GM23338 (cell line): Measurements from ENCODE around the gene DNAH8. TPM values are rescaled to one million over a fixed set of nuclear protein-coding genes. Genes with fewer than 3 reads are reported as not detected.

Experiments used
- ATAC-seq: fragments of 200-7000 bp; cut with Tn5 transposase; 3 replicates; pipeline ENCODE4 v1.9.1; 2020
- DNase-seq: peaks from one replicate; pipeline ENCODE4 v3.0.0-alpha.2; 2015; ENCODE audit warnings: low spot score
- H2AFZ ChIP-seq: fragments of 200-600 bp; sonication (generic); 2 replicates; pipeline ENCODE4 v1.8.0; 2016; ENCODE audit warnings: antibody characterized with exemption, mild to moderate bottlenecking, moderate library complexity
- H3F3A ChIP-seq: fragments of 200-600 bp; sonication (generic); replicated peaks from 2 replicates; pipeline ENCODE4 v1.8.0; 2017; ENCODE audit warnings: antibody characterized with exemption, mixed run types, low read depth
- H3K27ac ChIP-seq: fragments of 200-600 bp; sonication (generic); 2 replicates; pipeline ENCODE4 v1.6.1; 2016; ENCODE audit warnings: low read depth
- H3K27me3 ChIP-seq: fragments of 200-600 bp; sonication (generic); 2 replicates; pipeline ENCODE4 v1.8.0; 2016; ENCODE audit warnings: mild to moderate bottlenecking, mixed run types, moderate library complexity; ENCODE audit not compliant: insufficient read depth
- H3K36me3 ChIP-seq: fragments of 200-600 bp; sonication (generic); 2 replicates; pipeline ENCODE4 v1.8.0; 2016; ENCODE audit warnings: mild to moderate bottlenecking; ENCODE audit not compliant: insufficient read depth
- H3K4me1 ChIP-seq: fragments of 200-600 bp; sonication (generic); 2 replicates; pipeline ENCODE4 v1.8.0; 2016; ENCODE audit warnings: mild to moderate bottlenecking, moderate library complexity; ENCODE audit not compliant: insufficient read depth
- H3K4me2 ChIP-seq: fragments of 200-600 bp; sonication (generic); 2 replicates; pipeline ENCODE4 v1.7.1; 2017; ENCODE audit warnings: mixed run types
- H3K4me3 ChIP-seq: fragments of 200-600 bp; sonication (generic); 2 replicates; pipeline ENCODE4 v1.6.1; 2016; ENCODE audit warnings: mixed run types
- H3K79me2 ChIP-seq: fragments of 200-600 bp; sonication (generic); replicated peaks from 2 replicates; pipeline ENCODE4 v1.8.0; 2017; ENCODE audit warnings: mild to moderate bottlenecking; ENCODE audit not compliant: insufficient read depth
- H3K9me2 ChIP-seq: fragments of 200-600 bp; sonication (generic); 2 replicates; pipeline ENCODE4 v1.8.0; 2017; ENCODE audit not compliant: insufficient read depth
- H4K20me1 ChIP-seq: fragments of 200-600 bp; sonication (generic); replicated peaks from 2 replicates; pipeline ENCODE4 v1.8.0; 2017; ENCODE audit warnings: mild to moderate bottlenecking; ENCODE audit not compliant: insufficient read depth
- H3K27ac Mint-ChIP-seq: 2 replicates; pipeline ENCODE4 v1.8.0; 2020; ENCODE audit warnings: inconsistent platforms, mild to moderate bottlenecking, moderate library complexity, mixed read lengths
- H3K27me3 Mint-ChIP-seq: 3 replicates; pipeline ENCODE4 v1.8.0; 2022; ENCODE audit warnings: low read depth, mild to moderate bottlenecking, moderate library complexity, mixed read lengths, inconsistent platforms; ENCODE audit not compliant: insufficient read depth, poor library complexity
- H3K36me3 Mint-ChIP-seq: 3 replicates; pipeline ENCODE4 v1.8.0; 2021; ENCODE audit warnings: low read depth, mild to moderate bottlenecking, inconsistent platforms, moderate library complexity, mixed read lengths
- H3K4me1 Mint-ChIP-seq: 3 replicates; pipeline ENCODE4 v1.8.0; 2020; ENCODE audit warnings: mild to moderate bottlenecking, inconsistent platforms, mixed read lengths
- H3K4me3 Mint-ChIP-seq: 3 replicates; pipeline ENCODE4 v1.8.0; 2021; ENCODE audit warnings: moderate library complexity, mild to moderate bottlenecking, inconsistent platforms, mixed read lengths
- H3K9me3 Mint-ChIP-seq: 3 replicates; pipeline ENCODE4 v1.8.0; 2020; ENCODE audit warnings: moderate library complexity, mild to moderate bottlenecking, inconsistent platforms, mixed read lengths
- CREB1 ChIP-seq: fragments of 250-450 bp; sonication (Bioruptor Pico); IDR thresholded peaks from 2 replicates; pipeline ENCODE4 v1.5.0; 2020; ENCODE audit warnings: low read depth, mild to moderate bottlenecking, moderate library complexity
- EZH2 ChIP-seq: fragments of 200-600 bp; sonication (generic); IDR thresholded peaks from one replicate; pipeline ENCODE4 v1.8.0; 2017; ENCODE audit warnings: antibody characterized with exemption, mild to moderate bottlenecking, low read depth; ENCODE audit not compliant: unreplicated experiment
- EZH2phosphoT487 ChIP-seq: fragments of 200-600 bp; sonication (generic); IDR thresholded peaks from one replicate; pipeline ENCODE4 v1.8.1; 2018; ENCODE audit warnings: antibody characterized with exemption; ENCODE audit not compliant: unreplicated experiment
- JUNB ChIP-seq: IDR thresholded peaks from one replicate; pipeline ENCODE4 v1.6.1; 2016; ENCODE audit warnings: antibody characterized with exemption; ENCODE audit not compliant: unreplicated experiment
- NANOG ChIP-seq: IDR thresholded peaks from 2 replicates; pipeline ENCODE4 v1.6.1; 2016; ENCODE audit warnings: antibody characterized with exemption, borderline replicate concordance
- POLR2AphosphoS5 ChIP-seq: IDR thresholded peaks from 2 replicates; pipeline ENCODE4 v1.6.1; 2016; ENCODE audit warnings: antibody characterized with exemption, low read depth
- STAT1 ChIP-seq: IDR thresholded peaks from one replicate; pipeline ENCODE4 v1.6.1; 2016; ENCODE audit warnings: antibody characterized with exemption; ENCODE audit not compliant: unreplicated experiment
- ZNF114 ChIP-seq: fragments of 250-450 bp; sonication (Bioruptor Pico); IDR thresholded peaks from 2 replicates; pipeline ENCODE4 v1.5.0; 2020; ENCODE audit warnings: mild to moderate bottlenecking, moderate library complexity
- ZNF331 ChIP-seq: fragments of 250-450 bp; sonication (Bioruptor Pico); IDR thresholded peaks from 2 replicates; pipeline ENCODE4 v1.5.0; 2020; ENCODE audit warnings: low read depth, mild to moderate bottlenecking, moderate library complexity
- polyA plus RNA-seq: library from polyadenylated mRNA; unstranded; fragments of >200 nt; fragmentation: Nextera tagmentation; extraction: Ambion mirVana; gene quantifications from 2 replicates; pipeline ENCODE4 v1.2.1, GENCODE V29; 2016
- total RNA-seq: library from RNA; depleted of rRNA; stranded (reverse); fragments of >200 nt; shearing (Covaris generic); gene quantifications from 2 replicates; pipeline ENCODE4 v1.2.3, GENCODE V29; 2014
- TF ChIP-seq, protein P1 (sequence below): IDR thresholded peaks from 2 replicates; pipeline ENCODE4 v1.6.1; 2016; ENCODE audit warnings: antibody characterized with exemption
- TF ChIP-seq, protein P2 (sequence below): fragments of 250-450 bp; sonication (Bioruptor Pico); IDR thresholded peaks from 2 replicates; pipeline ENCODE4 v1.5.0; 2020; ENCODE audit warnings: mild to moderate bottlenecking, moderate library complexity
- TF ChIP-seq, protein P3 (sequence below), 2 experiments: fragments of 200-600 bp in 1 of 2; sonication (generic) in 1 of 2; conservative IDR thresholded peaks; 2 replicates each; pipeline versions ENCODE4 v1.5.1 to v1.6.1; 2016 to 2017; ENCODE audit warnings: antibody characterized with exemption in 2 of 2, low read depth in 2 of 2, mild to moderate bottlenecking in 2 of 2, moderate library complexity in 1 of 2

DNAH8 gene
- total and polyA plus RNA-seq, 2 experiments from 2014 or later = 0.02 TPM; not detected in 1

DNA sequence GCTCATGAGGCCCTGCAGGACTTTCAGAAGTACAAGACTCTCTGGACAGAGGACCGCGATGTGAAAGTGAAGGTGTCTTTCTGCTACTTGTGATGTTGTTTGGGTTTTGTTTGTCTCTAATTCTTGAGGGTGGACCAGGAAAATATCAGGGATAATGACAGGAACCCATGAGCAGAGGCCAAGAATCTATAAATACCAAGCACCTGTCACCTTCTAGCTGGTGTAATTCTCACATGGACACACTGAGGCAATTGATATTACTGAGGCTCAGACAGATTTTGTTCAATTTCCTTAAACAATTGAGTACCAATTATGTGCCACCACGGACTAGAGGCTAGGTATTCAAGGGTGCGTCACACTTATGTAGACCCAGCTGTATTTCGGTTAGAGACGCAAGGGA, 107.9 kb downstream of the DNAH8 start:
- DNase-seq (no peak), ATAC-seq (no peak)
- H3K36me3 Mint-ChIP-seq = no peaks in the 10 kb centered on the region
- no peak for TF ChIP-seq ZNF114 (CRISPR knock-in tag)
- no peak for TF ChIP-seq STAT1
- TF ChIP-seq CREB1 (CRISPR knock-in tag) = no peak
- no peak for TF ChIP-seq JUNB
- TF ChIP-seq, protein P1, sequence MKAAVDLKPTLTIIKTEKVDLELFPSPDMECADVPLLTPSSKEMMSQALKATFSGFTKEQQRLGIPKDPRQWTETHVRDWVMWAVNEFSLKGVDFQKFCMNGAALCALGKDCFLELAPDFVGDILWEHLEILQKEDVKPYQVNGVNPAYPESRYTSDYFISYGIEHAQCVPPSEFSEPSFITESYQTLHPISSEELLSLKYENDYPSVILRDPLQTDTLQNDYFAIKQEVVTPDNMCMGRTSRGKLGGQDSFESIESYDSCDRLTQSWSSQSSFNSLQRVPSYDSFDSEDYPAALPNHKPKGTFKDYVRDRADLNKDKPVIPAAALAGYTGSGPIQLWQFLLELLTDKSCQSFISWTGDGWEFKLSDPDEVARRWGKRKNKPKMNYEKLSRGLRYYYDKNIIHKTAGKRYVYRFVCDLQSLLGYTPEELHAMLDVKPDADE = no peak
- no peak for TF ChIP-seq ZNF331 (CRISPR knock-in tag)
- no peak for TF ChIP-seq POLR2AphosphoS5
- no peak for TF ChIP-seq NANOG
- TF ChIP-seq, protein P2, sequence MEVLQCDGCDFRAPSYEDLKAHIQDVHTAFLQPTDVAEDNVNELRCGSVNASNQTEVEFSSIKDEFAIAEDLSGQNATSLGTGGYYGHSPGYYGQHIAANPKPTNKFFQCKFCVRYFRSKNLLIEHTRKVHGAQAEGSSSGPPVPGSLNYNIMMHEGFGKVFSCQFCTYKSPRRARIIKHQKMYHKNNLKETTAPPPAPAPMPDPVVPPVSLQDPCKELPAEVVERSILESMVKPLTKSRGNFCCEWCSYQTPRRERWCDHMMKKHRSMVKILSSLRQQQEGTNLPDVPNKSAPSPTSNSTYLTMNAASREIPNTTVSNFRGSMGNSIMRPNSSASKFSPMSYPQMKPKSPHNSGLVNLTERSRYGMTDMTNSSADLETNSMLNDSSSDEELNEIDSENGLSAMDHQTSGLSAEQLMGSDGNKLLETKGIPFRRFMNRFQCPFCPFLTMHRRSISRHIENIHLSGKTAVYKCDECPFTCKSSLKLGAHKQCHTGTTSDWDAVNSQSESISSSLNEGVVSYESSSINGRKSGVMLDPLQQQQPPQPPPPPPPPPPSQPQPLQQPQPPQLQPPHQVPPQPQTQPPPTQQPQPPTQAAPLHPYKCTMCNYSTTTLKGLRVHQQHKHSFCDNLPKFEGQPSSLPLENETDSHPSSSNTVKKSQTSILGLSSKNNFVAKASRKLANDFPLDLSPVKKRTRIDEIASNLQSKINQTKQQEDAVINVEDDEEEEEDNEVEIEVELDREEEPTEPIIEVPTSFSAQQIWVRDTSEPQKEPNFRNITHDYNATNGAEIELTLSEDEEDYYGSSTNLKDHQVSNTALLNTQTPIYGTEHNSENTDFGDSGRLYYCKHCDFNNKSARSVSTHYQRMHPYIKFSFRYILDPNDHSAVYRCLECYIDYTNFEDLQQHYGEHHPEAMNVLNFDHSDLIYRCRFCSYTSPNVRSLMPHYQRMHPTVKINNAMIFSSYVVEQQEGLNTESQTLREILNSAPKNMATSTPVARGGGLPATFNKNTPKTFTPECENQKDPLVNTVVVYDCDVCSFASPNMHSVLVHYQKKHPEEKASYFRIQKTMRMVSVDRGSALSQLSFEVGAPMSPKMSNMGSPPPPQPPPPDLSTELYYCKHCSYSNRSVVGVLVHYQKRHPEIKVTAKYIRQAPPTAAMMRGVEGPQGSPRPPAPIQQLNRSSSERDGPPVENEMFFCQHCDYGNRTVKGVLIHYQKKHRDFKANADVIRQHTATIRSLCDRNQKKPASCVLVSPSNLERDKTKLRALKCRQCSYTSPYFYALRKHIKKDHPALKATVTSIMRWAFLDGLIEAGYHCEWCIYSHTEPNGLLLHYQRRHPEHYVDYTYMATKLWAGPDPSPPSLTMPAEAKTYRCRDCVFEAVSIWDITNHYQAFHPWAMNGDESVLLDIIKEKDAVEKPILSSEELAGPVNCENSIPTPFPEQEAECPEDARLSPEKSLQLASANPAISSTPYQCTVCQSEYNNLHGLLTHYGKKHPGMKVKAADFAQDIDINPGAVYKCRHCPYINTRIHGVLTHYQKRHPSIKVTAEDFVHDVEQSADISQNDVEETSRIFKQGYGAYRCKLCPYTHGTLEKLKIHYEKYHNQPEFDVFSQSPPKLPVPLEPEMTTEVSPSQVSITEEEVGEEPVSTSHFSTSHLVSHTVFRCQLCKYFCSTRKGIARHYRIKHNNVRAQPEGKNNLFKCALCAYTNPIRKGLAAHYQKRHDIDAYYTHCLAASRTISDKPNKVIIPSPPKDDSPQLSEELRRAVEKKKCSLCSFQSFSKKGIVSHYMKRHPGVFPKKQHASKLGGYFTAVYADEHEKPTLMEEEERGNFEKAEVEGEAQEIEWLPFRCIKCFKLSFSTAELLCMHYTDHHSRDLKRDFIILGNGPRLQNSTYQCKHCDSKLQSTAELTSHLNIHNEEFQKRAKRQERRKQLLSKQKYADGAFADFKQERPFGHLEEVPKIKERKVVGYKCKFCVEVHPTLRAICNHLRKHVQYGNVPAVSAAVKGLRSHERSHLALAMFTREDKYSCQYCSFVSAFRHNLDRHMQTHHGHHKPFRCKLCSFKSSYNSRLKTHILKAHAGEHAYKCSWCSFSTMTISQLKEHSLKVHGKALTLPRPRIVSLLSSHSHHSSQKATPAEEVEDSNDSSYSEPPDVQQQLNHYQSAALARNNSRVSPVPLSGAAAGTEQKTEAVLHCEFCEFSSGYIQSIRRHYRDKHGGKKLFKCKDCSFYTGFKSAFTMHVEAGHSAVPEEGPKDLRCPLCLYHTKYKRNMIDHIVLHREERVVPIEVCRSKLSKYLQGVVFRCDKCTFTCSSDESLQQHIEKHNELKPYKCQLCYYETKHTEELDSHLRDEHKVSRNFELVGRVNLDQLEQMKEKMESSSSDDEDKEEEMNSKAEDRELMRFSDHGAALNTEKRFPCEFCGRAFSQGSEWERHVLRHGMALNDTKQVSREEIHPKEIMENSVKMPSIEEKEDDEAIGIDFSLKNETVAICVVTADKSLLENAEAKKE = no peak
- TF ChIP-seq, protein P3, sequence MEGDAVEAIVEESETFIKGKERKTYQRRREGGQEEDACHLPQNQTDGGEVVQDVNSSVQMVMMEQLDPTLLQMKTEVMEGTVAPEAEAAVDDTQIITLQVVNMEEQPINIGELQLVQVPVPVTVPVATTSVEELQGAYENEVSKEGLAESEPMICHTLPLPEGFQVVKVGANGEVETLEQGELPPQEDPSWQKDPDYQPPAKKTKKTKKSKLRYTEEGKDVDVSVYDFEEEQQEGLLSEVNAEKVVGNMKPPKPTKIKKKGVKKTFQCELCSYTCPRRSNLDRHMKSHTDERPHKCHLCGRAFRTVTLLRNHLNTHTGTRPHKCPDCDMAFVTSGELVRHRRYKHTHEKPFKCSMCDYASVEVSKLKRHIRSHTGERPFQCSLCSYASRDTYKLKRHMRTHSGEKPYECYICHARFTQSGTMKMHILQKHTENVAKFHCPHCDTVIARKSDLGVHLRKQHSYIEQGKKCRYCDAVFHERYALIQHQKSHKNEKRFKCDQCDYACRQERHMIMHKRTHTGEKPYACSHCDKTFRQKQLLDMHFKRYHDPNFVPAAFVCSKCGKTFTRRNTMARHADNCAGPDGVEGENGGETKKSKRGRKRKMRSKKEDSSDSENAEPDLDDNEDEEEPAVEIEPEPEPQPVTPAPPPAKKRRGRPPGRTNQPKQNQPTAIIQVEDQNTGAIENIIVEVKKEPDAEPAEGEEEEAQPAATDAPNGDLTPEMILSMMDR (conservative IDR thresholded peaks at IDR 0.05; ENCODE audit: low read depth in 2 of 2) = no peak
- TF ChIP-seq EZH2phosphoT487 = no peak
- TF ChIP-seq EZH2 = no peak
- H3K4me1 Mint-ChIP-seq = no peaks in the 10 kb centered on the region
- H3K27me3 Mint-ChIP-seq = peaks cover 2% of the 10 kb centered on the region
- no peaks in the 10 kb centered on the region for H4K20me1 ChIP-seq
- no peaks in the 10 kb centered on the region for H3K27me3 ChIP-seq
- H3K27ac Mint-ChIP-seq = no peak overlapping the region
- H3K9me3 Mint-ChIP-seq = no peaks in the 10 kb centered on the region
- no peak overlapping the region for H3K27ac ChIP-seq
- no peaks in the 10 kb centered on the region for H3K36me3 ChIP-seq
- H3K4me3 ChIP-seq = no peak overlapping the region
- no peaks in the 10 kb centered on the region for H3K79me2 ChIP-seq
- H3K4me3 Mint-ChIP-seq = no peak overlapping the region
- no peak overlapping the region for H2AFZ ChIP-seq
- H3K4me2 ChIP-seq = no peak overlapping the region
- no peaks in the 10 kb centered on the region for H3F3A ChIP-seq
- no peaks in the 10 kb centered on the region for H3K4me1 ChIP-seq
- H3K9me2 ChIP-seq = no peaks in the 10 kb centered on the region
